Glutamatergic neuron (in vitro differentiated cells): ENCODE data around the gene ZNF311. TPM values are rescaled to one million over a fixed set of nuclear protein-coding genes. Genes with fewer than 3 reads are reported as not detected.
A peak's percentile ranks its signal among the peaks of the same experiment; 100 is the strongest.
"Not testable (repeated sequence)": the region's sequence is repeated elsewhere in the genome, so short reads cannot be mapped to it uniquely, and the experiment has no call there.

ENCODE experiments used
- DNase-seq: peaks from one replicate; pipeline ENCODE4 v3.0.0; 2022
- H3K27ac Mint-ChIP-seq: one replicate; pipeline ENCODE4 v1.8.0; 2020; ENCODE audit warnings: mild to moderate bottlenecking, mixed read lengths, inconsistent platforms; ENCODE audit not compliant: unreplicated experiment
- H3K27me3 Mint-ChIP-seq: one replicate; pipeline ENCODE4 v1.8.0; 2020; ENCODE audit warnings: mild to moderate bottlenecking, moderate library complexity, mixed read lengths, inconsistent platforms; ENCODE audit not compliant: unreplicated experiment
- H3K36me3 Mint-ChIP-seq: one replicate; pipeline ENCODE4 v1.8.0; 2020; ENCODE audit warnings: mild to moderate bottlenecking, mixed read lengths, inconsistent platforms; ENCODE audit not compliant: unreplicated experiment
- H3K4me1 Mint-ChIP-seq: one replicate; pipeline ENCODE4 v1.8.0; 2020; ENCODE audit warnings: mild to moderate bottlenecking, low read depth, mixed read lengths, inconsistent platforms; ENCODE audit not compliant: unreplicated experiment
- H3K4me3 Mint-ChIP-seq: one replicate; pipeline ENCODE4 v1.8.0; 2020; ENCODE audit warnings: mild to moderate bottlenecking, mixed read lengths, inconsistent platforms; ENCODE audit not compliant: unreplicated experiment
- H3K9me3 Mint-ChIP-seq: one replicate; pipeline ENCODE4 v1.8.0; 2020; ENCODE audit warnings: mild to moderate bottlenecking, moderate library complexity, mixed read lengths, inconsistent platforms; ENCODE audit not compliant: unreplicated experiment
- CTCF ChIP-seq: fragments of 200-600 bp; sonication (generic); IDR thresholded peaks from one replicate; pipeline ENCODE4 v1.5.0; 2021; ENCODE audit not compliant: partially characterized antibody, unreplicated experiment
- total RNA-seq: library from RNA; stranded (reverse); fragmentation: NEBNext Ultra II Directional; extraction: Animal tissue kit (Norgen Biotek cat#: 25700); gene quantifications from one replicate; pipeline ENCODE4 v1.2.1, GENCODE V29; 2021; ENCODE audit not compliant: unreplicated experiment

Gene ZNF311
- total RNA-seq, 1 donor from 2014 or later, result 5.1 TPM

DNA sequence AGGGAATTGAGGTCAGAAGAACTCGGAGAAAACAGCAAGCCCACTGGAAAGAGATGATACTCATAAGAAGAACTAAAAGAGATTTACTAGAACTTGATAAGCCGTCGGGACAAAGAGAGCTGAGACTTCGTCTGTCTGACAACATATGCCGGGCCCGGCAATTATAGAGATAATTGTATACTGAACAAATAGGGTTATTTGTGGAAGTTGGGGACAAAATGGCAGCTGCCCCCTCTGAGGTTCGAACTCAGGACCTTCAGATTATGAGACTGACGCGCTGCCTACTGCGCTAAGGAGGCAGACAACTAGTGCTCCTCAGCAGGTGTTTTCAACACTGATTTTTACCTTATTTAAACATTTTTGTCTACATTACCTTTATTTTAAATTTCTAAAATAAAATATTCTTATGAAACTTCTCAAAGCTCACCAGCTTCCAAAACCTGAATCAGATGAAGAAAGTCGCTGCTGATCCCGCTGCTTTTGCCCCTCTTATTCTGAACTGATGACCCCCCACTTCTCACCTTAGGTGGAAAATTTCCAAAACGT is 52.0 kb downstream of the ZNF311 start:
- H3K27me3 Mint-ChIP-seq, result peaks cover 17% of the 10 kb centered on the region
- no peak for TF ChIP-seq CTCF

DNA sequence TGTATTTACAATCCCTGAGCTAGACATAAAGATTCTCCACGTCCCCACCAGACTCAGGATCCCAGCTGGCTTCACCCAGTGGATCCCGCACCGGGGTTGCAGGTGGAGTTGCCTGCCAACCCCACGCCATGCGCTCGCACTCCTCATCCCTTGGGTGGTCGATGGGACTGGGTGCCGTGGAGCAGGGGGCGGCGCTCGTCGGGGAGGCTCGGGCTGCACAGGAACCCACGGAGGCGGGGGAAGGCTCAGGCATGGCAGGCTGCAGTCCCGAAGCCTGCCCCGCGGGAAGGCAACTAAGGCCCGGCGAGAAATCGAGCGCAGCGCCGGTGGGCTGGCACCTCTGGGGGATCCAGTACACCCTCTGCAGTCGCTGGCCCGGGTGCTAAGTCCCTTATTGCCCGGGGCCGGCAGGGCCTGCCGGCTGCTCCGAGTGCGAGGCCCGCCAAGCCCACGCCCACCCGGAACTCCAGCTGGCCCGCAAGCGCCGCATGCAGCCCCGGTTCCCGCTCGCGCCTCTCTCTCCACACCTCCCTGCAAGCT is 55.4 kb downstream of the ZNF311 start:
- DNase-seq, H3K4me1 Mint-ChIP-seq, H3K27ac Mint-ChIP-seq, H3K36me3 Mint-ChIP-seq: not testable (repeated sequence)
- peak overlapping the region; percentile 22 for H3K4me3 Mint-ChIP-seq
- H3K27me3 Mint-ChIP-seq, result peaks cover 17% of the 10 kb centered on the region
- peaks cover 22% of the 10 kb centered on the region for H3K9me3 Mint-ChIP-seq

More for the DNA sequence above, 52.0 kb downstream of the ZNF311 start:
- Mint-ChIP-seq H3K4me1 (peaks cover 1% of the 10 kb centered on the region), H3K9me3 (peaks cover 22% of the 10 kb centered on the region), H3K36me3 (no peaks in the 10 kb centered on the region), H3K27ac (peak overlapping the region; percentile 75), H3K4me3 (peak overlapping the region; percentile 96)
- DNase-seq, result peak; percentile 40

DNA sequence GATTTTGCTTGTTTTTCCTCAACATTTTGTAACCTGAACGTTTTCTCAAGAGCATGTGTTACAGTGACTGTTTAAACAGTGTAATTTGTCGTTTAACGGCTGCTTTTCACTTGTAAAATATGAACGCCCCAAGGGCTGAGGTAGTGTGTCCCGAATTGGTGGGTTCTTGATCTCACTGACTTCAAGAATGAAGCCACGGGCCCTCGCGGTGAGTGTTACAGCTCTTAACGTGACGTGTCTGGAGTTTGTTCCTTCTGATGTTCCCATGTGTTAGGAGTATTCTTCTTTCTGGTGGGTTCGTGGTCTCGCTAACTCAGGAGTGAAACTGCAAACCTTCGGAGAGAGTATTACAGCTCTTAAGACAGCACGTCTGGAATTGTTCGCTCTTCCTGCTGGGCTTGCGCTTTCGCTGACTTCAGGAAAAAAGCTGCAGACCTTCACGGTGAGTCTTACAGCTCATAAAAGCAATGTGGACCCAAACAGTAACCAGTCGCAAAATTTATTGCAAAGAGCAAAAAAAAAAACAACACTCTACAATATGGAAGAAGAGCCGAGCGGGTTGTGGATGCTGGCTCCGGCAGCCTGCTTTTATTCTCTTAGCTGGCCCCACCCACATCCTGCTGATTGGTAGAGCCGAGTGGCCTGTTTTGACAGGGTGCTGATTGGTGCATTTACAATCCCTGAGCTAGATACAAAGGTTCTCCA is 56.2 kb downstream of the ZNF311 start:
- Mint-ChIP-seq H3K9me3 (peaks cover 29% of the 10 kb centered on the region), H3K36me3 (no peaks in the 10 kb centered on the region), H3K4me1 (peaks cover 3% of the 10 kb centered on the region), H3K27me3 (peaks cover 21% of the 10 kb centered on the region), H3K27ac (no peak overlapping the region), H3K4me3 (peak overlapping the region; percentile 22)
- DNase-seq, result no peak
- no peak for TF ChIP-seq CTCF

DNA sequence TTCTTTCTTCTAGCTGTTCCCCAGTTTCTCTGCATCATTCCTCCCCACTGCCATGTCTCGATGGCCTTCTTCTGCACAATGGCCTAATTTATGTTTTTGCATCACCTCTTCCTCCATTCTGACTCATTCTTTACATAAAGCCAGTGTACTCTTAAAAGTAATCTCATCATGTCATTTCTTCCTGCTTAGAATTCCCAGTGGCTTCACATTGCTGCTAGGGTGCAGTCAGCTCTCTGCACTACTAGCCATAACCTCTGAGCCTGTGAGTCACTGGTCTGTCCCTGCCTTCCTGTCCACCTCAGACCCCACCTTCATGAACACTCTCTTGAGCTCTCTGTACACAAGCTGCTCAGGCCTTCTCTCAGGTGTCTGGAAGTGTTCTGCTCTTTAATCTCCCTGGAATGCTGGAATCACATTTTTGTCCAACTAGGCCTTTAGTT is 57.3 kb downstream of the ZNF311 start:
- Mint-ChIP-seq H3K27me3 (peaks cover 22% of the 10 kb centered on the region), H3K4me3 (no peak overlapping the region), H3K4me1 (peaks cover 2% of the 10 kb centered on the region), H3K27ac (no peak overlapping the region), H3K9me3 (peaks cover 29% of the 10 kb centered on the region), H3K36me3 (no peaks in the 10 kb centered on the region)
- DNase-seq, result no peak
- TF ChIP-seq CTCF, result no peak

DNA sequence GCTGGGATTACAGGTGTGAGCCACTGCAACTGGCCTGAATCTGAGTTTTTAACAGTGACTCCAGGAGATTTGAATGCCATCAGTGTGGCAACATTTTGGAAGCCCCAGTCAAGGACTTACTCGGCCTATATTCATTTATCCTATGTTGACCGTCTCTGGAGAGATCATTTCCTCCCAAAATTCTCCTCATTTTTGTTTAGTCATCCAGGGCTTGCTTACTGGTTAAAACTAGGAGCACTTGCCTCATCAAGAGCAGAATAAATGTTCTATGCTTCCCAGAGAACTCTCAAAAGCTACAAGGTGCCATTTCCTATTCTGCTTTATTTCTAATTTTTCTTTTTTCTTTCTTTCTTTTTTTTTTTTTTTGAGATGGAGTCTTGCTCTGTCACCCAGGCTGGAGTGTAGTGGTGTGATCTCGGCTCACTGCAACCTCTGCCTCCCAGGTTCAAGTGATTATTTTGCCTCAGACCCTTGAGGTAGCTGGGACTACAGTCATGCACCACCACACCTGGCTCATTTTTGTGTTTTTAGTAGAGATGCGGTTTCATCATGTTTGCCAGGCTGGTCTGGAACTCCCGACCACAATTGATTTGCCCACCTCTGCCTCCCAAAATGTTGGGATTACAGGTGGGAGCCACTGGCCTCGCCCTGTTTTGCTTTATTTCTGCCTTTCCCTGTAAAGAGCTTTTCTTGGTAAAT is 57.9 kb downstream of the ZNF311 start:
- DNase-seq, result no peak
- no peak for TF ChIP-seq CTCF
- H3K27ac Mint-ChIP-seq, result no peak overlapping the region
- H3K27me3 Mint-ChIP-seq, result peaks cover 19% of the 10 kb centered on the region
- no peaks in the 10 kb centered on the region for H3K36me3 Mint-ChIP-seq
- no peak overlapping the region for H3K4me3 Mint-ChIP-seq
- peaks cover 25% of the 10 kb centered on the region for H3K9me3 Mint-ChIP-seq
- H3K4me1 Mint-ChIP-seq, result peaks cover 3% of the 10 kb centered on the region
